Stomach (tissue), 4 donors: ENCODE results near the gene ADPRHL1.

Source experiments
- EP300 ChIP-seq: sonication (generic); formaldehyde crosslinking; IDR thresholded peaks from one replicate; pipeline ENCODE4 v1.6.1; 2017; ENCODE audit warnings: antibody characterized with exemption
- POLR2A ChIP-seq, 4 donors: fragments of 450-650 bp; IDR thresholded peaks; one replicate each; pipeline ENCODE4 v1.6.1; 2016; ENCODE audit warnings: antibody characterized with exemption in 4 of 4, control low read depth in 2 of 4, mild to moderate bottlenecking in 1 of 4, moderate library complexity in 1 of 4
- POLR2AphosphoS5 ChIP-seq, 3 donors: sonication (generic); formaldehyde crosslinking; IDR thresholded peaks; one replicate each; pipeline ENCODE4 v1.6.1; 2016; ENCODE audit warnings: antibody characterized with exemption in 3 of 3
- TF ChIP-seq, protein P1 (sequence below), 7 experiments: fragments of 450-650 bp in 4 of 7; fragments of 200-600 bp in 3 of 7; sonication (generic) in 3 of 7; IDR thresholded peaks; one replicate each; pipeline ENCODE4 v1.5.1; 2016 to 2019; ENCODE audit warnings: antibody characterized with exemption in 7 of 7, control low read depth in 2 of 7, mild to moderate bottlenecking in 1 of 7

DNA sequence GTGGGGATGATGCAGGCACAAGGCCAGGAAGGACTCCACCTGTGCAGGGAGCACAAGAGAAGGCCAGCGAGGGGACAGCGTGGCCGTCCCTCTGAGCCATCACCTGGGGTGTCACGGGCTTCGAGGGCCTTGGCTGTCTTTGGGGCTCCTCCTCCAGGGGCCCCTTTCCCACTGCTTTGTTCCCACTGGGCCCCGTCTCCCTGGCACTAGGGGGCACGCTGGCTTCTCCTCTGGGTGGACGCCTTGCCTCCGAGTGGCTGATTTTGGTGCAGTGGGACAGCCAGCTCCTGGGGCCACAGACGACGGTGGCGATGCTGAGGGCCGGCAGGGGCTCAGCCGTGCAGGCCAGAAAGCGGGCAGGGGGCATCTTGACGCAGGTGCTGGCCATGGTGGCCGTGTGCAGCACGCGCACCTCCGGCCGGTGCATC, 46.2 kb downstream of the ADPRHL1 start:
- no peak for TF ChIP-seq POLR2A (IDR thresholded peaks at IDR 0.05)
- TF ChIP-seq, protein P1, sequence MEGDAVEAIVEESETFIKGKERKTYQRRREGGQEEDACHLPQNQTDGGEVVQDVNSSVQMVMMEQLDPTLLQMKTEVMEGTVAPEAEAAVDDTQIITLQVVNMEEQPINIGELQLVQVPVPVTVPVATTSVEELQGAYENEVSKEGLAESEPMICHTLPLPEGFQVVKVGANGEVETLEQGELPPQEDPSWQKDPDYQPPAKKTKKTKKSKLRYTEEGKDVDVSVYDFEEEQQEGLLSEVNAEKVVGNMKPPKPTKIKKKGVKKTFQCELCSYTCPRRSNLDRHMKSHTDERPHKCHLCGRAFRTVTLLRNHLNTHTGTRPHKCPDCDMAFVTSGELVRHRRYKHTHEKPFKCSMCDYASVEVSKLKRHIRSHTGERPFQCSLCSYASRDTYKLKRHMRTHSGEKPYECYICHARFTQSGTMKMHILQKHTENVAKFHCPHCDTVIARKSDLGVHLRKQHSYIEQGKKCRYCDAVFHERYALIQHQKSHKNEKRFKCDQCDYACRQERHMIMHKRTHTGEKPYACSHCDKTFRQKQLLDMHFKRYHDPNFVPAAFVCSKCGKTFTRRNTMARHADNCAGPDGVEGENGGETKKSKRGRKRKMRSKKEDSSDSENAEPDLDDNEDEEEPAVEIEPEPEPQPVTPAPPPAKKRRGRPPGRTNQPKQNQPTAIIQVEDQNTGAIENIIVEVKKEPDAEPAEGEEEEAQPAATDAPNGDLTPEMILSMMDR (IDR thresholded peaks at IDR 0.05) = no peak
- TF ChIP-seq POLR2AphosphoS5 (IDR thresholded peaks at IDR 0.05) = no peak
- no peak for TF ChIP-seq EP300
